GM18499 (cell line): ENCODE results near the gene CLCN1.

Experiments
- ATAC-seq: cut with Tn5 transposase; IDR thresholded peaks from one replicate; pipeline ENCODE4 v1.9.1; 2021; ENCODE audit warnings: moderate number of reproducible peaks; ENCODE audit not compliant: insufficient read depth, unreplicated experiment

The CLCN1 gene

GRCh38 chr7:143329471-143330170 lies 13.7 kb downstream of the CLCN1 start:
- ATAC-seq: no peak

GRCh38 chr7:143331179-143331801 lies 15.4 kb downstream of the CLCN1 start:
- ATAC-seq: no peak

GRCh38 chr7:143334244-143334643 lies 18.3 kb downstream of the CLCN1 start:
- ATAC-seq: no peak

- ATAC-seq: no peak
Measured at GRCh38 chr7:143337216-143337615, 21.3 kb downstream of the CLCN1 start.

GRCh38 chr7:143341842-143342241 lies 25.9 kb downstream of the CLCN1 start:
- no peak for ATAC-seq

GRCh38 chr7:143343596-143343995 lies 27.7 kb downstream of the CLCN1 start:
- ATAC-seq: no peak

GRCh38 chr7:143345428-143345900 lies 29.6 kb downstream of the CLCN1 start:
- ATAC-seq: no peak

- no peak for ATAC-seq
Measured at GRCh38 chr7:143346018-143346417, 30.1 kb downstream of the CLCN1 start.

- ATAC-seq: no peak
Measured at GRCh38 chr7:143347950-143348349, 32.0 kb downstream of the CLCN1 start.

- ATAC-seq: no peak
Measured at GRCh38 chr7:143351060-143351459, 35.1 kb downstream of the CLCN1 start.

- ATAC-seq: no peak
Measured at GRCh38 chr7:143351574-143351973, 35.7 kb downstream of the CLCN1 start.

- no peak for ATAC-seq
Measured at GRCh38 chr7:143352531-143353002, 36.7 kb downstream of the CLCN1 start.

- no peak for ATAC-seq
Measured at GRCh38 chr7:143354376-143354775, 38.5 kb downstream of the CLCN1 start.

- no peak for ATAC-seq
Measured at GRCh38 chr7:143354965-143355364, 39.1 kb downstream of the CLCN1 start.

GRCh38 chr7:143355450-143356385 lies 39.8 kb downstream of the CLCN1 start:
- no peak for ATAC-seq

GRCh38 chr7:143356414-143357050 lies 40.6 kb downstream of the CLCN1 start:
- ATAC-seq: no peak

- ATAC-seq: no peak
Measured at GRCh38 chr7:143358626-143359025, 42.7 kb downstream of the CLCN1 start.

GRCh38 chr7:143359771-143360353 lies 44.0 kb downstream of the CLCN1 start:
- no peak for ATAC-seq

GRCh38 chr7:143360788-143361551 lies 45.1 kb downstream of the CLCN1 start:
- ATAC-seq: no peak
